CD14-positive monocyte (primary cell): ENCODE measurements around the gene SEPTIN5. TPM values are rescaled to one million over a fixed set of nuclear protein-coding genes. Genes with fewer than 3 reads are reported as not detected.
A peak's percentile ranks its signal among the peaks of the same experiment; 100 is the strongest.

Experiments
- DNase-seq, 3 donors: peaks; one replicate each; pipeline ENCODE4 v3.0.0-alpha.2; 2011 to 2022
- H2AFZ ChIP-seq: 2 replicates; pipeline ENCODE4 v1.6.0; 2012; ENCODE audit warnings: mild to moderate bottlenecking, low read depth, low read length, inconsistent platforms; ENCODE audit not compliant: insufficient read depth, poor library complexity, severe bottlenecking
- H3K27ac ChIP-seq, 2 donors: 1 replicate in 1 of 2; 2 replicates in 1 of 2; pipeline ENCODE4 v1.5.1; 2012 to 2013; ENCODE audit warnings: low read length in 2 of 2, control low read depth in 1 of 2, inconsistent platforms in 1 of 2, low read depth in 1 of 2, mild to moderate bottlenecking in 1 of 2
- H3K27me3 ChIP-seq, 2 donors: one replicate each; pipeline versions ENCODE4 v1.6.0 to v1.6.1; 2011 to 2013; ENCODE audit warnings: low read length in 2 of 2; ENCODE audit not compliant: control insufficient read depth in 2 of 2, insufficient read depth in 2 of 2
- H3K36me3 ChIP-seq, 2 donors: replicated peaks in 1 of 2; 1 replicate in 1 of 2; 2 replicates in 1 of 2; pipeline versions ENCODE4 v1.5.1 to v1.6.1; 2012 to 2013; ENCODE audit warnings: low read length in 2 of 2, control low read depth in 1 of 2, inconsistent platforms in 1 of 2, mild to moderate bottlenecking in 1 of 2; ENCODE audit not compliant: insufficient read depth in 2 of 2, control insufficient read depth in 1 of 2
- H3K4me1 ChIP-seq, 2 donors: 1 replicate in 1 of 2; 2 replicates in 1 of 2; pipeline versions ENCODE4 v1.5.1 to v1.6.1; 2012 to 2013; ENCODE audit warnings: low read length in 2 of 2, control low read depth in 1 of 2, inconsistent platforms in 1 of 2, mild to moderate bottlenecking in 1 of 2, moderate library complexity in 1 of 2; ENCODE audit not compliant: insufficient read depth in 2 of 2, control insufficient read depth in 1 of 2
- H3K4me2 ChIP-seq: replicated peaks from 2 replicates; pipeline ENCODE3; 2012; ENCODE audit warnings: low read length, moderate library complexity, mild to moderate bottlenecking; ENCODE audit not compliant: poor library complexity, severe bottlenecking; ENCODE audit errors: extremely low read depth
- H3K4me3 ChIP-seq, 3 experiments: fragments of 200-600 bp in 1 of 3; sonication (generic) in 1 of 3; replicated peaks in 1 of 3; 1 replicate in 2 of 3; 2 replicates in 1 of 3; pipeline ENCODE4 v1.5.1; 2011 to 2013; ENCODE audit warnings: low read length in 3 of 3, mild to moderate bottlenecking in 3 of 3, control low read depth in 2 of 3, low read depth in 2 of 3, inconsistent platforms in 1 of 3, moderate library complexity in 1 of 3
- H3K79me2 ChIP-seq: 2 replicates; pipeline ENCODE4 v1.6.0; 2012; ENCODE audit warnings: mild to moderate bottlenecking, control low read depth, inconsistent platforms, low read length, moderate library complexity; ENCODE audit not compliant: insufficient read depth
- H3K9ac ChIP-seq: 2 replicates; pipeline ENCODE4 v1.6.0; 2017; ENCODE audit warnings: low read length, mild to moderate bottlenecking; ENCODE audit not compliant: insufficient read depth, poor library complexity, severe bottlenecking
- H3K9me3 ChIP-seq, 2 donors: replicated peaks in 1 of 2; 1 replicate in 1 of 2; 2 replicates in 1 of 2; pipeline versions ENCODE4 v1.5.1 to v1.6.1; 2012 to 2013; ENCODE audit warnings: low read length in 2 of 2, control low read depth in 1 of 2; ENCODE audit not compliant: control insufficient read depth in 1 of 2, insufficient read depth in 1 of 2
- H4K20me1 ChIP-seq: 2 replicates; pipeline ENCODE4 v1.6.0; 2012; ENCODE audit warnings: mild to moderate bottlenecking, low read length, control low read depth, moderate library complexity; ENCODE audit not compliant: insufficient read depth
- H3K27ac Mint-ChIP-seq, 7 donors: one replicate each; pipeline ENCODE4 v1.8.0; 2020; ENCODE audit warnings: mild to moderate bottlenecking in 7 of 7, mixed read lengths in 7 of 7, moderate library complexity in 6 of 7, inconsistent platforms in 2 of 7
- H3K27me3 Mint-ChIP-seq, 3 donors: one replicate each; pipeline ENCODE4 v1.8.0; 2021 to 2022; ENCODE audit warnings: low read depth in 3 of 3, mild to moderate bottlenecking in 3 of 3, mixed read lengths in 3 of 3, moderate library complexity in 3 of 3, inconsistent platforms in 1 of 3
- H3K36me3 Mint-ChIP-seq, 2 donors: one replicate each; pipeline ENCODE4 v1.8.0; 2020; ENCODE audit warnings: mixed read lengths in 2 of 2, inconsistent platforms in 1 of 2, mild to moderate bottlenecking in 1 of 2
- H3K4me1 Mint-ChIP-seq: one replicate; pipeline ENCODE4 v1.8.0; 2020; ENCODE audit warnings: mild to moderate bottlenecking, mixed read lengths
- H3K4me3 Mint-ChIP-seq, 2 donors: one replicate each; pipeline ENCODE4 v1.8.0; 2020; ENCODE audit warnings: mild to moderate bottlenecking in 2 of 2, mixed read lengths in 2 of 2, moderate library complexity in 1 of 2
- H3K9me3 Mint-ChIP-seq, 7 donors: one replicate each; pipeline ENCODE4 v1.8.0; 2020 to 2022; ENCODE audit warnings: mixed read lengths in 7 of 7, mild to moderate bottlenecking in 6 of 7, moderate library complexity in 6 of 7, inconsistent platforms in 2 of 7
- CTCF ChIP-seq: fragments of 200-600 bp; IDR thresholded peaks from one replicate; pipeline ENCODE4 v1.8.0; 2022; ENCODE audit warnings: antibody characterized with exemption, mild to moderate bottlenecking
- WGBS: methylation state at CpG from one replicate; pipeline ENCODE4 v1.1.5; 2013; ENCODE audit warnings: missing lambda C conversion rate; ENCODE audit not compliant: insufficient coverage; 5-methylcytosine and 5-hydroxymethylcytosine counted together
- intact Hi-C, 2 donors: fragments of 100-400 bp; cut with micrococcal nuclease; formaldehyde crosslinking; loops; one replicate each; pipeline versions ENCODE4 v1.15.0 to v1.15.1; 2023
- polyA plus RNA-seq, 3 donors: library from polyadenylated mRNA; depleted of rRNA in 1 of 3; unstranded in 2 of 3; stranded (reverse) in 1 of 3; fragments of 300-500 nt in 2 of 3; fragments of >200 nt in 1 of 3; fragmentation: Illumina TruSeq in 2 of 3; gene quantifications; 1 replicate in 2 of 3; 2 replicates in 1 of 3; pipeline ENCODE4 v1.2.3, GENCODE V29; 2012 to 2021

Gene SEPTIN5
- polyA plus RNA-seq, 3 donors, result 0.50 to 0.64 TPM; not detected in 1

DNA sequence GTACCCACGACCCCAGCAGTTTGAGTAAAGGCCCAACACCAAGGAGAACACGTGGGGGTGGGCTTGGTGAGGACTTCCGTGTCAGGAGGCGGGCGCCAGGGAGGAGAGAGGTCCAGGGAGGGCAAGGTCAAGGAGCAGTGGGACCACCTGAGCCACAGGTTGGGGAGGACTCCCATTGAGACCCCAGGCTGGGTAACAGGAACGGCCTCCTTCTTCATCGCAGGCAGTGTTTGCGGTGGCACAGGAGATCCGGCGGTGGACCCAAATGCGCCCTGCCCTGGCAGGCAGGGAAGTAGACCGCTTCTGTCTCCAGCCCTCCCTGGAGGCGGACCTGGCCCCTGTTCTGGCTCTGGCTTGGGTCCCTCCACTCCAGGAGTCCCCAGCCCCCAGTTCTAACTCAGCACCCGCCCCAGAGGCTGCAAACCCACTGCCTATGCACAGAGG, 40.4 kb downstream of the SEPTIN5 start:
- H2AFZ ChIP-seq, result no peak overlapping the region
- Mint-ChIP-seq H3K4me1 (peaks cover 20% of the 10 kb centered on the region), H3K4me3 (peak overlapping the region in 1 of 2 donors; percentile 82), H3K27ac (no peak overlapping the region), H3K27me3 (peaks cover 59 to 91% (median 73%) of the 10 kb centered on the region in 3 donors), H3K9me3 (peaks cover 0 to 25% (median 8%) of the 10 kb centered on the region in 7 donors), H3K36me3 (peaks cover 4 to 6% of the 10 kb centered on the region in 2 donors)
- H3K4me2 ChIP-seq, result no peak overlapping the region
- intact Hi-C loops, result no loop called here
- no peak overlapping the region for H3K4me3 ChIP-seq
- no peaks in the 10 kb centered on the region for H3K79me2 ChIP-seq
- peaks cover 0 to 33% of the 10 kb centered on the region in 2 donors for H3K9me3 ChIP-seq
- no peak for TF ChIP-seq CTCF
- H3K27me3 ChIP-seq, result peaks cover 39 to 82% of the 10 kb centered on the region in 2 donors
- H3K9ac ChIP-seq, result no peak overlapping the region
- WGBS, result 32% methylated on average over 11 of the region's 14 CpGs
- H4K20me1 ChIP-seq, result no peaks in the 10 kb centered on the region
- peaks cover 14 to 24% of the 10 kb centered on the region in 2 donors for H3K4me1 ChIP-seq
- H3K27ac ChIP-seq, result no peak overlapping the region
- no peak for DNase-seq
- H3K36me3 ChIP-seq, result no peaks in the 10 kb centered on the region

- H3K4me2 ChIP-seq, result no peak overlapping the region
- H3K27ac ChIP-seq, result no peak overlapping the region
- intact Hi-C loops, result no loop called here
- H3K9ac ChIP-seq, result no peak overlapping the region
- no peaks in the 10 kb centered on the region for H3K79me2 ChIP-seq
- WGBS, result 2% methylated on average over 58 of the region's 59 CpGs
- peaks cover 41 to 87% of the 10 kb centered on the region in 2 donors for H3K27me3 ChIP-seq
- TF ChIP-seq CTCF, result no peak
- no peaks in the 10 kb centered on the region for H3K36me3 ChIP-seq
- no peaks in the 10 kb centered on the region for H4K20me1 ChIP-seq
- Mint-ChIP-seq H3K27ac (no peak overlapping the region), H3K4me1 (peaks cover 25% of the 10 kb centered on the region), H3K9me3 (peaks cover 0 to 28% (median 13%) of the 10 kb centered on the region in 7 donors), H3K4me3 (peak overlapping the region in 1 of 2 donors; percentile 82), H3K36me3 (peaks cover 8 to 11% of the 10 kb centered on the region in 2 donors), H3K27me3 (peaks cover 64 to 94% (median 76%) of the 10 kb centered on the region in 3 donors)
- no peak for DNase-seq
- no peak overlapping the region for H2AFZ ChIP-seq
- H3K4me3 ChIP-seq, result no peak overlapping the region
- peaks cover 18 to 26% of the 10 kb centered on the region in 2 donors for H3K4me1 ChIP-seq
- H3K9me3 ChIP-seq, result peaks cover 0 to 35% of the 10 kb centered on the region in 2 donors
Observed at GRCh38 chr22:19755145-19755710, 40.9 kb downstream of the SEPTIN5 start.
